Gastrocnemius medialis (tissue), 4 donors: ENCODE results near the gene VPS52.
"Not testable (repeated sequence)": the region's sequence is repeated elsewhere in the genome, so short reads cannot be mapped to it uniquely, and the experiment has no call there.

ENCODE experiments used
- CTCF ChIP-seq, 5 experiments: fragments of 450-650 bp in 3 of 5; fragments of 200-600 bp in 2 of 5; sonication (generic) in 2 of 5; IDR thresholded peaks in 4 of 5; conservative IDR thresholded peaks in 1 of 5; 1 replicate in 4 of 5; 2 replicates in 1 of 5; pipeline ENCODE4 v1.5.1; 2016 to 2019; ENCODE audit warnings: antibody characterized with exemption in 5 of 5, mild to moderate bottlenecking in 3 of 5, moderate library complexity in 3 of 5
- POLR2A ChIP-seq, 2 donors: fragments of 450-650 bp; IDR thresholded peaks; one replicate each; pipeline ENCODE4 v1.6.1; 2017; ENCODE audit warnings: antibody characterized with exemption in 2 of 2, mild to moderate bottlenecking in 2 of 2, moderate library complexity in 2 of 2

DNA sequence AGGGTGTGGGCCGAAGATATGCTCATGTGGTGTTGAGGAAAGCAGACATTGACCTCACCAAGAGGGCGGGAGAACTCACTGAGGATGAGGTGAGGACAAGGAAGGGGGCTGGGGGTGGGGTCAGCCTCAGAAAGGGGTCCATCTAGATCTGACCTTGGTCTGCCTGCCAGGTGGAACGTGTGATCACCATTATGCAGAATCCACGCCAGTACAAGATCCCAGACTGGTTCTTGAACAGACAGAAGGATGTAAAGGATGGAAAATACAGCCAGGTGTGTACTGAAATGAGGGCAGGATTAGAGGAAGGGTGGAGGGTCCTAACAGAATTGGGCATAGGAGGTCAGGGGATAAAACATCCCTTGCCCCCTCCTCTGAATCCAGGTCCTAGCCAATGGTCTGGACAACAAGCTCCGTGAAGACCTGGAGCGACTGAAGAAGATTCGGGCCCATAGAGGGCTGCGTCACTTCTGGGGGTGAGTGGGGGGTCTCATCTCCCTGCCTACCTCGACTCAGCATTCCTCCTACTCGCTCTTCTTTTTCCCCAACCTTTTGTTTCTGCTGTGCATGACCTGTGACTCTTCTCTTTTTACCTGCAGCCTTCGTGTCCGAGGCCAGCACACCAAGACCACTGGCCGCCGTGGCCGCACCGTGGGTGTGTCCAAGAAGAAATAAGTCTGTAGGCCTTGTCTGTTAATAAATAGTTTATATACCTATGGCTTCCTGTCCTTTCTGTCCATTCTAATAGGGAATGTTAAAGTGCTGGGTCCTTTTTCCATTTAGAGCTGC, 4.3 kb upstream of the VPS52 start:
- TF ChIP-seq CTCF (IDR thresholded peaks at IDR 0.05 in 4 of 5, conservative IDR thresholded peaks at IDR 0.05 in 1 of 5); POLR2A (IDR thresholded peaks at IDR 0.05): not testable (repeated sequence)
